Middle frontal gyrus (tissue), 1 donor: ENCODE measurements around the gene SNX12.
"Not testable (repeated sequence)": the region's sequence is repeated elsewhere in the genome, so short reads cannot be mapped to it uniquely, and the experiment has no call there.

ENCODE experiments used
- DNase-seq: peaks from one replicate; pipeline ENCODE4 v3.0.0-alpha.2; 2015; ENCODE audit warnings: low spot score; ENCODE audit errors: extremely low spot score

Gene SNX12

GRCh38 chrX:71091263-71091662, 23.1 kb upstream of the SNX12 start:
- DNase-seq = no peak

- DNase-seq = no peak
Measured at GRCh38 chrX:71085900-71086299, 17.8 kb upstream of the SNX12 start.

DNA sequence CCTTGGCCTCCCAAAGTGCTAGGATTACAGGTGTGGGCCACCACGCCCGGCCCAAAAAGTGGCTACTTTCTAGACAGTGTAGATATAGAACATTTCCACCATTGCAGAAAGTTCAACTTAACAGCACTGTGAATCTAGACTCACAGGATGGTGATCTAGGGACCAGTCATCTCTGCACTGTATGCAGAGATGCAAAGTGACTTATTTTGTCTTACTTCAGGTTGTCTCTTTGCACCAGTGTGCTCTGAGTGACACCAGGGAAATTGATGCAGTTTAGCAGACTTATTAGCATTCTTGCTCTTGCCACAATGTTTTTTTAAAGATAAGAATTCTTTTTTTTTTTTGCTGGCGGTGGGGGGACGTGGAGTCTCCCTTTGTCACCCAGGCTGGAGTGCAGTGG, 14.7 kb upstream of the SNX12 start:
- no peak for DNase-seq

DNA sequence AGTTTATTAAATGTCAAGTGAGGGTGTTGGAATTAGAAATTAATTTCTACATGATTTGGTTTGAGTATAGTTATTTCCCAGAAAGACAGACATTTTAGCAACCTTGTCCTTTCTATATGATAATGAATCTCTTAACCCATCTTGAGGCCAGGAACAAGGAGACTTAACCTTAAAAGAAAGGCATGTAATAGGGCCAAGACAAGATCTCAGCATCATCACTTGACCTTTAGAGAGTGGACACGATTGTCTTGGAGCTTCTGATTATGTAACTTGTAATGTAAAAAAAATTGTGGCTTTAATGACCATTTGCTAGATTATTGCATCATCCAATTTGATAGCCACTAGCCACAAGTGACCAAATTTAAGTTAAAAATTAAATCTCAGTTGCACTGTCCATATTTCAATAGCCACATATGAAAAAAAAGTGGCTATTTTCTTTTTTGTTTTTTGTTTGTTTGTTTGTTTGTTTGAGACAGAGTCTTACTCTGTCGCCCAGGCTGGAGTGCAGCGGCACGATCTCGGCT, 14.1 kb upstream of the SNX12 start:
- no peak for DNase-seq

DNA sequence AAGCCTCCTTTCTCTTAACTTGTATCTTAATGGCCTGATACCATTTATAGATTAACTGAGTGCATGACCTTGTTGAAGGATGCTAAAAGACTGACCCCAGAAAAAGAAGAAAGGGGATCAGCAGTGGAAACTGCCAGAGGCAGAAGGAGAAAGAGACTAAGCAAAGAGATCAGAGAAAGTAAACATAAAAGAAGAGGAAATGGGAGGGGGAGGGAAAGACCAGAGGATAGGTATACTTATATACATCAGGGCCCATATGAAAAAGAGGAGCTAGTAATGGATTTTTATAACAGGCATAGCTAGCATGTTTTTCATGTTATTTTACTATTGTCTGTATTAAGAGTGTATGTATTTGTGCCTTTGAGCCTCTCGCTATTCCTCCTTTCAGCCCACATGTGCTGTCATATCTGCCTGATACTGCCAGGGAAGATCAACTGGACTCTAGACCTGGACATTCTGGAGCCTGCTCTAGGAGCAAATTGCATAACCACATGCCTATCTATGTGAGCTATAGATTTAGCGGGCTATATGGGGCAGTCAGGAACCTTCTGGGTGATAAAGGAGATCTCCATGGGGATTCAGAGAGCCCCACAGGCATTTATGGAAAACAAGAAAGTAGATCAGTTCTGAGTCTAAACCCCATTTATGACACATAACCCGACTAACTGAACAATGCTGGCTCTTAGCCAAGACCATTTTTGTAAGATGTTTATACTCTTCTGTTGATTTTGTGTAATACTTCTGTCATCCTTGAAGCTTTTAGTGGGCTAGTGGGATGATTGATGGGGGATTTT, 13.4 kb upstream of the SNX12 start:
- no peak for DNase-seq

- no peak for DNase-seq
Measured at GRCh38 chrX:71070531-71070930, 2.4 kb upstream of the SNX12 start.

GRCh38 chrX:71067712-71068043, 456 bp downstream of the SNX12 start:
- no peak for DNase-seq

GRCh38 chrX:71067089-71067488, 1.0 kb downstream of the SNX12 start:
- DNase-seq = no peak

GRCh38 chrX:71060127-71060526, 8.0 kb downstream of the SNX12 start:
- no peak for DNase-seq

- DNase-seq = no peak
Measured at GRCh38 chrX:71057848-71058530, 10.1 kb downstream of the SNX12 start.

GRCh38 chrX:71056867-71057266, 11.3 kb downstream of the SNX12 start:
- no peak for DNase-seq

GRCh38 chrX:71053217-71053621, 14.9 kb downstream of the SNX12 start:
- no peak for DNase-seq

- DNase-seq = no peak
Measured at GRCh38 chrX:71052721-71053120, 15.4 kb downstream of the SNX12 start.

GRCh38 chrX:71047891-71048290, 20.2 kb downstream of the SNX12 start:
- not testable (repeated sequence) for DNase-seq

DNA sequence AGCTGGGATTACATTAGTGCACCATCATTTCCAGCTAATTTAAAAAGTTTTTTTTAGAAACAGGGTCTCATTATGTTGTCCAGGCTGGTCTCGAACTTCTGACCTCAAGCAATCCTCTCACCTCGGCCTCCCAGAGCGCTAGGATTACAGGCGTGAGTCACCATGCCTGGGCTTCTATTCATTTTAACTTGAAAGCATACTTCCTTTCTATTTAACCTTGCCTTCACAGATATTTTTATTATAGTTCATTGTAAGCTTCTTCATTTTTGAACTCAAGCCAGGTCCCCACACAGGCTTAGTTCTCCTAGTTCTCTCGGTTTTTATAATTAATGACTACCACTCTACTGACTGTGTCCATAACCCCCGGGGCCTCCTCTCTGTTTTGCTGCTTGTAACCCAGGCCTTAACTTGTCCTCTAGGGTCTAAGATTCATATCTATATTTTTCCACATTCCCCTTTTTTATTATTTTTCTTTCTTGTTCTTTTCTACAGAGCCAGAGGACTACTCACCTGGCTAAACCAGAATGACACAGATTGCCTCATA, 50.7 kb downstream of the SNX12 start:
- no peak for DNase-seq
